ENCODE data around the gene LCP2. TPM values are rescaled to one million over a fixed set of nuclear protein-coding genes. Genes with fewer than 3 reads are reported as not detected.

The LCP2 gene
- total RNA-seq, 1 experiment from 2014 or later, result not detected

- no peak overlapping the region for H3K4me3 Mint-ChIP-seq (ENCODE audit: unreplicated experiment)
- no TSS peak for BruUV-seq (replicated peaks)
- Histone ChIP-seq H3K36me3 (ENCODE audit: control insufficient read depth, insufficient read depth, low read length) (no peaks in the 10 kb centered on the region), H3K9me3 (no peaks in the 10 kb centered on the region), H3K4me3 (ENCODE audit: low read depth, low read length) (no peak overlapping the region), H3K27me3 (replicated peaks; ENCODE audit: control insufficient read depth, insufficient read depth, low read length) (no peaks in the 10 kb centered on the region), H3K4me1 (no peaks in the 10 kb centered on the region)
- peaks cover 8% of the 10 kb centered on the region for H3K27me3 Mint-ChIP-seq (ENCODE audit: insufficient read depth, unreplicated experiment)
- POLR2A ChIA-PET, result interaction anchor here (0.6 kb wide), 1 partner anchor 181 kb away, joined by 3 read pairs; no protein-coding TSS in a partner anchor
- H3K36me3 Mint-ChIP-seq (ENCODE audit: insufficient read depth, unreplicated experiment), result no peaks in the 10 kb centered on the region
- H3K9me3 Mint-ChIP-seq (ENCODE audit: unreplicated experiment), result no peaks in the 10 kb centered on the region
- H3K4me1 Mint-ChIP-seq (ENCODE audit: low read depth, unreplicated experiment), result no peaks in the 10 kb centered on the region
- intact Hi-C loops (cut with micrococcal nuclease; ENCODE audit: unreplicated experiment), result loop anchor here (10.0 kb wide), 2 partner anchors 125 to 955 kb away; no protein-coding TSS in a partner anchor
- CTCF ChIA-PET, result no interaction called here
- no peak overlapping the region for H3K27ac Mint-ChIP-seq (ENCODE audit: unreplicated experiment)
- TF ChIP-seq CTCF (IDR thresholded peaks at IDR 0.05; ENCODE audit: insufficient read depth in 1 of 2, low read depth in 1 of 2, low read length in 1 of 2, severe bottlenecking in 1 of 2, unreplicated experiment in 1 of 2), result no peak
- DNase-seq, result no peak
Measured at GRCh38 chr5:170219615-170220014, 78.0 kb downstream of the LCP2 start.

- Histone ChIP-seq H3K4me1 (no peaks in the 10 kb centered on the region), H3K36me3 (ENCODE audit: control insufficient read depth, insufficient read depth, low read length) (no peaks in the 10 kb centered on the region), H3K4me3 (ENCODE audit: low read depth, low read length) (no peak overlapping the region), H3K9me3 (no peaks in the 10 kb centered on the region), H3K27me3 (replicated peaks; ENCODE audit: control insufficient read depth, insufficient read depth, low read length) (no peaks in the 10 kb centered on the region)
- Mint-ChIP-seq H3K27me3 (ENCODE audit: insufficient read depth, unreplicated experiment) (peaks cover 7% of the 10 kb centered on the region), H3K27ac (ENCODE audit: unreplicated experiment) (no peak overlapping the region), H3K36me3 (ENCODE audit: insufficient read depth, unreplicated experiment) (no peaks in the 10 kb centered on the region), H3K4me1 (ENCODE audit: low read depth, unreplicated experiment) (no peaks in the 10 kb centered on the region), H3K4me3 (ENCODE audit: unreplicated experiment) (no peak overlapping the region), H3K9me3 (ENCODE audit: unreplicated experiment) (no peaks in the 10 kb centered on the region)
- DNase-seq, result no peak
- ChIA-PET POLR2A (no interaction called here), CTCF (no interaction called here)
- intact Hi-C loops (cut with micrococcal nuclease; ENCODE audit: unreplicated experiment), result no loop called here
- TF ChIP-seq CTCF (IDR thresholded peaks at IDR 0.05; ENCODE audit: insufficient read depth in 1 of 2, low read depth in 1 of 2, low read length in 1 of 2, severe bottlenecking in 1 of 2, unreplicated experiment in 1 of 2), result no peak
- no TSS peak for BruUV-seq (replicated peaks)
Measured at GRCh38 chr5:170218726-170219125, 78.9 kb downstream of the LCP2 start.

- no peak overlapping the region for H3K27ac Mint-ChIP-seq (ENCODE audit: unreplicated experiment)
- intact Hi-C loops (cut with micrococcal nuclease; ENCODE audit: unreplicated experiment), result no loop called here
- no peaks in the 10 kb centered on the region for H3K27me3 ChIP-seq (replicated peaks; ENCODE audit: control insufficient read depth, insufficient read depth, low read length)
- H3K4me3 ChIP-seq (ENCODE audit: low read depth, low read length), result no peak overlapping the region
- H3K4me3 Mint-ChIP-seq (ENCODE audit: unreplicated experiment), result no peak overlapping the region
- no peaks in the 10 kb centered on the region for H3K36me3 ChIP-seq (ENCODE audit: control insufficient read depth, insufficient read depth, low read length)
- no peaks in the 10 kb centered on the region for H3K4me1 ChIP-seq
- no peaks in the 10 kb centered on the region for H3K9me3 ChIP-seq
- no peak for DNase-seq
- H3K27me3 Mint-ChIP-seq (ENCODE audit: insufficient read depth, unreplicated experiment), result peaks cover 7% of the 10 kb centered on the region
- POLR2A ChIA-PET, result no interaction called here
- no peaks in the 10 kb centered on the region for H3K4me1 Mint-ChIP-seq (ENCODE audit: low read depth, unreplicated experiment)
- no peaks in the 10 kb centered on the region for H3K36me3 Mint-ChIP-seq (ENCODE audit: insufficient read depth, unreplicated experiment)
- no TSS peak for BruUV-seq (replicated peaks)
- no peaks in the 10 kb centered on the region for H3K9me3 Mint-ChIP-seq (ENCODE audit: unreplicated experiment)
- CTCF ChIA-PET, result no interaction called here
- no peak for TF ChIP-seq CTCF (IDR thresholded peaks at IDR 0.05; ENCODE audit: insufficient read depth in 1 of 2, low read depth in 1 of 2, low read length in 1 of 2, severe bottlenecking in 1 of 2, unreplicated experiment in 1 of 2)
Measured at GRCh38 chr5:170217831-170218230, 79.7 kb downstream of the LCP2 start.
